ENCODE measurements around the gene USP3. TPM values are rescaled to one million over a fixed set of nuclear protein-coding genes. Genes with fewer than 3 reads are reported as not detected.

The USP3 gene
- total RNA-seq, 2 donors from 2014 or later = 57.6 to 74.2 TPM

DNA sequence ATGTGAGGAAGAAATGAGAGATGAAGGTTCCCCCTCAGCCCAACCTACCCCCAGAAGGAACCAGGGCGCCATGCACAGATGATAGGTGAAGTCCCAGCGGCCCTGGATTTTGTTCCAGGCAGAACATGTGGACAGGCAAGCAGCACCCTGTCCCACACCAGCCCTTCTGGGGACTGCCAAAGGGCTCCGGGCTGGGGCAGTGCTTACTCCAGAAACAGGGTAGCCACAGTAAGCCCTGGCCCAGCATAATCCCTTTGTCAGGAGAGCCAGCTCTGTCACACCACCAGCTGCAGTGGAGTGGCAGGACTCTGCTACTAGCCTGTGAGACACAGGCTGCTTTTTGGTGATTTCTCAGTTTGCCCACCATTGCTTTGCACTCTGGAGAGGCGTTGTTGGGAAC, 99.1 kb downstream of the USP3 start:
- no peak overlapping the region for H3K4me3 ChIP-seq
- H3K36me3 ChIP-seq = no peaks in the 10 kb centered on the region
- H3K27ac ChIP-seq = no peak overlapping the region
- H3K9me3 ChIP-seq = no peaks in the 10 kb centered on the region
- H3K4me1 ChIP-seq = peaks cover 3% of the 10 kb centered on the region
- H3K27me3 ChIP-seq = no peaks in the 10 kb centered on the region
- intact Hi-C loops (cut with DNase I) = loop anchor here (5.0 kb wide), 1 partner anchor 136 kb away; no protein-coding TSS in a partner anchor
- no peak for DNase-seq
- H3K9ac ChIP-seq (ENCODE audit: low read depth in 2 of 2, low read length in 2 of 2) = no peak overlapping the region
- no peak for TF ChIP-seq CTCF (IDR thresholded peaks at IDR 0.05)

- Histone ChIP-seq H3K27ac (no peak overlapping the region), H3K27me3 (no peaks in the 10 kb centered on the region), H3K4me3 (no peak overlapping the region), H3K9ac (ENCODE audit: low read depth in 2 of 2, low read length in 2 of 2) (no peak overlapping the region), H3K9me3 (no peaks in the 10 kb centered on the region), H3K4me1 (peaks cover 3% of the 10 kb centered on the region), H3K36me3 (no peaks in the 10 kb centered on the region)
- intact Hi-C loops (cut with DNase I) = loop anchor here (5.0 kb wide), 1 partner anchor 137 kb away; no protein-coding TSS in a partner anchor
- no peak for TF ChIP-seq CTCF (IDR thresholded peaks at IDR 0.05)
- no peak for DNase-seq
These were observed 99.9 kb downstream of the USP3 start for GRCh38 chr15:63604281-63604680.

GRCh38 chr15:63605036-63605435, 100.6 kb downstream of the USP3 start:
- TF ChIP-seq CTCF (IDR thresholded peaks at IDR 0.05) = no peak
- intact Hi-C loops (cut with DNase I) = no loop called here
- DNase-seq = no peak
- no peak overlapping the region for H3K27ac ChIP-seq
- H3K9me3 ChIP-seq = no peaks in the 10 kb centered on the region
- H3K4me1 ChIP-seq = peaks cover 1% of the 10 kb centered on the region
- no peaks in the 10 kb centered on the region for H3K27me3 ChIP-seq
- H3K9ac ChIP-seq (ENCODE audit: low read depth in 2 of 2, low read length in 2 of 2) = no peak overlapping the region
- H3K4me3 ChIP-seq = no peak overlapping the region
- no peaks in the 10 kb centered on the region for H3K36me3 ChIP-seq

- Histone ChIP-seq H3K27me3 (no peaks in the 10 kb centered on the region), H3K4me3 (no peak overlapping the region), H3K4me1 (peaks cover 9% of the 10 kb centered on the region), H3K36me3 (no peaks in the 10 kb centered on the region), H3K9me3 (no peaks in the 10 kb centered on the region), H3K27ac (no peak overlapping the region), H3K9ac (ENCODE audit: low read depth in 2 of 2, low read length in 2 of 2) (no peak overlapping the region)
- TF ChIP-seq CTCF (IDR thresholded peaks at IDR 0.05) = no peak
- intact Hi-C loops (cut with DNase I) = no loop called here
- DNase-seq = no peak
These were observed 101.4 kb downstream of the USP3 start for GRCh38 chr15:63605816-63606215.

GRCh38 chr15:63606308-63606707, 101.9 kb downstream of the USP3 start:
- peaks cover 14% of the 10 kb centered on the region for H3K4me1 ChIP-seq
- H3K9ac ChIP-seq (ENCODE audit: low read depth in 2 of 2, low read length in 2 of 2) = no peak overlapping the region
- no peaks in the 10 kb centered on the region for H3K36me3 ChIP-seq
- no peak for TF ChIP-seq CTCF (IDR thresholded peaks at IDR 0.05)
- no peaks in the 10 kb centered on the region for H3K9me3 ChIP-seq
- H3K27me3 ChIP-seq = no peaks in the 10 kb centered on the region
- DNase-seq = no peak
- H3K27ac ChIP-seq = no peak overlapping the region
- H3K4me3 ChIP-seq = no peak overlapping the region
- intact Hi-C loops (cut with DNase I) = no loop called here

DNA sequence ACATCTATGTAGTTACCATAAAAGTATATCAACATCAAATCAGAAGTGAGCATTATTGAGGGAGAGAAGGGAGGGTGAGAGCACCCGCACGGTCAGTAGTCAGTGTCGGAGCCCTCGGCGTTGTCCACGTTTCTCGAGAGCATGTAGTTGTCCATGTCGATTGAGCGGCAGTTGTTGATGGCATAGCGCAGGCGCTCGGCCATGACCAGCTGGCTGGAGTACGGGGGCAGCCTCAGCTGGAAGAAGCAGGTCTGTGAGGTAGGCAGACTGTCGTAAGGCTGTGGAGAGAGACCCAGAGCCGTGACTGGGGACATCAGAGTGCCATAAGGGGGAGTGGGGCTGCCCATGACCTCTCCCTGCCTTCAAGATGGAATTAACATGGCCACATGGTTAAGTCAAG, 104.6 kb downstream of the USP3 start:
- TF ChIP-seq CTCF (IDR thresholded peaks at IDR 0.05) = no peak
- Histone ChIP-seq H3K4me1 (peaks cover 16% of the 10 kb centered on the region), H3K9me3 (no peaks in the 10 kb centered on the region), H3K9ac (ENCODE audit: low read depth in 2 of 2, low read length in 2 of 2) (no peak overlapping the region), H3K27me3 (no peaks in the 10 kb centered on the region), H3K36me3 (no peaks in the 10 kb centered on the region), H3K27ac (no peak overlapping the region), H3K4me3 (no peak overlapping the region)
- no peak for DNase-seq
- intact Hi-C loops (cut with DNase I) = no loop called here
